HEK293 (cell line): ENCODE results near the gene SLC6A15.

Source experiments
- CTCF ChIA-PET: fragments of 350-600 bp; formaldehyde crosslinking; extraction: SDS; loops from one replicate; lab custom pipeline; 2021; ENCODE audit warnings: antibody characterized with exemption; lab: Yijun Ruan, JAX
- POLR2A ChIA-PET: fragments of 300-600 bp; formaldehyde crosslinking; extraction: SDS; loops from one replicate; lab custom pipeline; 2020; ENCODE audit warnings: antibody characterized with exemption, inconsistent platforms; lab: Yijun Ruan, JAX
- H3K27ac ChIP-seq: fragments of 200-500 bp; sonication (Bioruptor generic); 2 replicates; pipeline ENCODE4 v1.5.1; 2014; ENCODE audit warnings: low read depth, low read length, control low read depth, inconsistent platforms; ENCODE audit errors: extremely low read depth
- H3K36me3 ChIP-seq, 2 experiments: fragments of 200-500 bp in 1 of 2; sonication (Bioruptor generic) in 1 of 2; 1 replicate in 1 of 2; 2 replicates in 1 of 2; pipeline ENCODE4 v1.5.1; 2014 to 2017; ENCODE audit warnings: inconsistent platforms in 2 of 2, low read length in 2 of 2; ENCODE audit not compliant: control insufficient read depth in 2 of 2, insufficient read depth in 1 of 2
- H3K4me1 ChIP-seq: fragments of 200-500 bp; sonication (Bioruptor generic); 2 replicates; pipeline ENCODE4 v1.5.1; 2014; ENCODE audit warnings: mild to moderate bottlenecking, low read length, inconsistent platforms; ENCODE audit not compliant: control insufficient read depth, insufficient read depth
- H3K4me3 ChIP-seq: 2 replicates; pipeline ENCODE4 v1.5.1; 2011; ENCODE audit warnings: low read depth, mild to moderate bottlenecking, control low read depth, low read length, moderate library complexity
- H3K9me3 ChIP-seq: fragments of 200-500 bp; sonication (Bioruptor generic); 2 replicates; pipeline ENCODE4 v1.5.1; 2014; ENCODE audit warnings: low read depth, low read length, inconsistent platforms; ENCODE audit not compliant: control insufficient read depth, insufficient read depth
- FEZF1 ChIP-seq: fragments of 450-650 bp; formaldehyde crosslinking; IDR thresholded peaks from 2 replicates; pipeline ENCODE4 v1.5.1; 2016; ENCODE audit warnings: missing biosample characterization, missing genetic modification characterization
- HOXA7 ChIP-seq: sonication (generic); formaldehyde crosslinking; IDR thresholded peaks from 2 replicates; pipeline ENCODE4 v1.8.1; 2022; ENCODE audit warnings: missing genetic modification reagents, borderline replicate concordance
- KLF1 ChIP-seq: fragments of 450-650 bp; formaldehyde crosslinking; IDR thresholded peaks from 2 replicates; pipeline ENCODE4 v1.5.1; 2016; ENCODE audit warnings: missing biosample characterization, missing genetic modification characterization
- KLF9 ChIP-seq: fragments of 450-650 bp; formaldehyde crosslinking; IDR thresholded peaks from 2 replicates; pipeline ENCODE4 v1.5.1; 2016; ENCODE audit warnings: missing biosample characterization, missing genetic modification characterization, low read depth
- REST ChIP-seq: fragments of 450-650 bp; formaldehyde crosslinking; IDR thresholded peaks from 2 replicates; pipeline ENCODE4 v1.5.1; 2016; ENCODE audit warnings: missing biosample characterization, missing genetic modification characterization
- ZBTB20 ChIP-seq: fragments of 450-650 bp; formaldehyde crosslinking; IDR thresholded peaks from 2 replicates; pipeline ENCODE4 v1.5.1; 2016; ENCODE audit warnings: missing biosample characterization, missing genetic modification characterization
- ZBTB26 ChIP-seq: fragments of 450-650 bp; formaldehyde crosslinking; optimal IDR thresholded peaks from 2 replicates; pipeline ENCODE3; 2016; ENCODE audit warnings: missing biosample characterization, mild to moderate bottlenecking, missing genetic modification characterization
- ZBTB7A ChIP-seq: fragments of 450-650 bp; formaldehyde crosslinking; IDR thresholded peaks from 2 replicates; pipeline ENCODE4 v1.5.1; 2016; ENCODE audit warnings: low read depth, missing biosample characterization, missing genetic modification characterization
- ZBTB8A ChIP-seq: fragments of 450-650 bp; formaldehyde crosslinking; IDR thresholded peaks from 2 replicates; pipeline ENCODE4 v1.5.1; 2016; ENCODE audit warnings: missing biosample characterization, missing genetic modification characterization
- ZNF184 ChIP-seq: fragments of 450-650 bp; IDR thresholded peaks from 2 replicates; pipeline ENCODE4 v1.5.1; 2018; ENCODE audit warnings: missing biosample characterization, mild to moderate bottlenecking, missing genetic modification characterization
- ZNF274 ChIP-seq, 2 experiments: fragments of 200-500 bp in 1 of 2; fragments of 450-650 bp in 1 of 2; sonication (Bioruptor generic) in 1 of 2; formaldehyde crosslinking in 1 of 2; IDR thresholded peaks; 2 replicates each; pipeline versions ENCODE4 v1.5.1 to v1.6.1; 2014 to 2016; ENCODE audit warnings: borderline replicate concordance in 1 of 2, inconsistent platforms in 1 of 2, low read length in 1 of 2, missing biosample characterization in 1 of 2, missing genetic modification characterization in 1 of 2
- ZNF280C ChIP-seq: fragments of 450-650 bp; formaldehyde crosslinking; IDR thresholded peaks from 2 replicates; pipeline ENCODE4 v1.5.1; 2016; ENCODE audit warnings: missing biosample characterization, missing genetic modification characterization
- ZNF48 ChIP-seq: fragments of 450-650 bp; formaldehyde crosslinking; IDR thresholded peaks from 2 replicates; pipeline ENCODE4 v1.5.1; 2016; ENCODE audit warnings: missing biosample characterization, missing genetic modification characterization
- ZNF513 ChIP-seq: fragments of 450-650 bp; IDR thresholded peaks from 2 replicates; pipeline ENCODE4 v1.5.1; 2018; ENCODE audit warnings: missing biosample characterization, missing genetic modification characterization
- ZNF629 ChIP-seq: fragments of 450-650 bp; formaldehyde crosslinking; IDR thresholded peaks from 2 replicates; pipeline ENCODE4 v1.5.1; 2017; ENCODE audit warnings: missing biosample characterization, missing genetic modification characterization
- ZNF768 ChIP-seq: fragments of 450-650 bp; formaldehyde crosslinking; IDR thresholded peaks from 2 replicates; pipeline ENCODE4 v1.5.1; 2018; ENCODE audit warnings: missing biosample characterization, mild to moderate bottlenecking, missing genetic modification characterization
- TF ChIP-seq, protein P1 (sequence below): fragments of 450-650 bp; formaldehyde crosslinking; IDR thresholded peaks from 2 replicates; pipeline ENCODE4 v1.5.1; 2016; ENCODE audit warnings: missing biosample characterization, missing genetic modification characterization

SLC6A15 gene

DNA sequence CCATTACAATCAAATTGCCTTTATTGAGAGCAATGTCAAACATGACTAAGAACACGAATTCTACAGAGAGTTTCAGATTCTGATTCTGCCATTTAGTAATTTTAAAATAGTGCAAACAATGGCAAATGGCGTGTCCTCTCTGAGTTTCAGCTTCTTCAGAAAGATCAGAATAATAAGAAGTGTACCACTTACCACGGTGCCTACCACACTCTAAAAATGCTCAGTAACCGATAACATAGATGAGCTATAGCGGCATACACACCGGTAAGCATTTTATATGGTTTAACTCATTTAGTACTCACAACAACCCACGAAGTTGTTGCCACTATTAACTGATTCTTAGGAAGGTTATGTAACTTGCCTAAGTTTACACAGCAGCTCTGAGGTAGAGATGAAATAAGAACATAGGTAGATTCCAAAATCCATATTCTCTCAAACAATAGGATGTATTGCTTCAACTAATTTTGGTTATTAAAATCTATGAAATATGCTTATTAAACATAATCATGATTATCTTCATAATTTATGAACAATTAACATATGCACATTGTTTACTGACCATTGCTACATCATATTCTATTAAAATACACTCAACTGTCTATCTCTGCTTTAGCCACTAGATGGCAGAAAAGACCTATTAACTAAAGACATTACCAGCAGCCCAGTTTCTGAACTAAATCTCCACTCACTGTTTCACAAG, 38.3 kb downstream of the SLC6A15 start (continued):
- no peak for TF ChIP-seq ZNF280C (tag by site-specific recombination)

GRCh38 chr12:84862186-84862585, 50.4 kb downstream of the SLC6A15 start:
- no peak overlapping the region for H3K27ac ChIP-seq
- H3K4me3 ChIP-seq, result no peak overlapping the region
- no peaks in the 10 kb centered on the region for H3K9me3 ChIP-seq
- H3K36me3 ChIP-seq, result peaks cover 0 to 5% of the 10 kb centered on the region in 2 experiments; a peak in 2 of 3 replicates
- no peaks in the 10 kb centered on the region for H3K4me1 ChIP-seq
- CTCF ChIA-PET, result no interaction called here
- no peak for TF ChIP-seq ZBTB8A
- POLR2A ChIA-PET, result no interaction called here

DNA sequence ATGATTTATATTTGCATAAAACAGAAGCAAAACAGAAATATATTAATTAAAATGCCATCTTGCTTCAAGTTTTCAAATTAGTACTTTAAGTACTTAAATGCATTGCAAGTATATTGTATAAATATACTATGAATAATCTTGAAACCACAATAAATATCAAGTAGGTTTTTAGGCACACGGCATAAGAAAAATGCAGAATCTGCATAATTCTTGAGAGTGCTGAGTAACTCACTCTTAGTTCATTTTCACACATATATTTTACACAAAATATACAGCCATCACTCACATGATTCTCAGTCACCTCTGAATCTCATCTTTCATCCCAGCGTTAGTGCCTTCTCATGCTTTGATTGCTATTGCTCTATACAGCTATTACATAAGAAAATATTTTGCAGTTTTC, 51.9 kb downstream of the SLC6A15 start:
- no peaks in the 10 kb centered on the region for H3K9me3 ChIP-seq
- CTCF ChIA-PET, result no interaction called here

DNA sequence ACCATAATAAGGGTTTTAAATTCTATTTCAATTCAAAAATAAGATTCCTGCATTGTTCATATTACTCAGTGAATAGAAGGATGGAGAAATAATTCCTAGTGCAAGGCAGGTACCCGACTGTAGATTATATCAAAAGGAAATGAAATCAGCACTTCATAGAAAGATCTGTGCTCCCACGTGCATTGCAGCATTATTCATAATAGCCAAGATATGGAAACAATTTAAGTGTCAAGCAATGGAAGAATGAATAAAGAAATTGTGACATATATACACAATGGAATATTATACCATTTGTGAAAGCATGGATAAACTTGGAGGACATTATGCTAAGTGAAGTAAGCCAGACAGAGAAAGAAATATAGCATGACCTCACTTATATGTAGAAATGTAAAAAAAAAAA, 53.8 kb downstream of the SLC6A15 start:
- Histone ChIP-seq H3K36me3 (no peaks in the 10 kb centered on the region; a peak in 1 of 3 replicates), H3K9me3 (no peaks in the 10 kb centered on the region), H3K4me1 (no peaks in the 10 kb centered on the region), H3K27ac (no peak overlapping the region), H3K4me3 (no peak overlapping the region)
- POLR2A ChIA-PET, result no interaction called here
- CTCF ChIA-PET, result no interaction called here
- TF ChIP-seq ZNF768 (tag by site-specific recombination) (no peak), ZBTB7A (tag by site-specific recombination) (no peak), ZNF629 (tag by site-specific recombination) (no peak), ZBTB20 (tag by site-specific recombination) (no peak), KLF9 (tag by site-specific recombination) (no peak), ZNF513 (tag by site-specific recombination) (no peak), FEZF1 (tag by site-specific recombination) (no peak), ZNF184 (tag by site-specific recombination) (no peak), KLF1 (tag by site-specific recombination) (no peak), ZBTB26 (tag by site-specific recombination) (no peak)
- TF ChIP-seq, protein P1, sequence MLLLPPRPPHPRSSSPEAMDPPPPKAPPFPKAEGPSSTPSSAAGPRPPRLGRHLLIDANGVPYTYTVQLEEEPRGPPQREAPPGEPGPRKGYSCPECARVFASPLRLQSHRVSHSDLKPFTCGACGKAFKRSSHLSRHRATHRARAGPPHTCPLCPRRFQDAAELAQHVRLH (tag by site-specific recombination), result no peak

More for the DNA sequence above, 51.9 kb downstream of the SLC6A15 start:
- H3K36me3 ChIP-seq, result peaks cover 0 to 2% of the 10 kb centered on the region in 2 experiments; a peak in 2 of 3 replicates
- no peak overlapping the region for H3K27ac ChIP-seq
- POLR2A ChIA-PET, result no interaction called here
- no peak for TF ChIP-seq ZNF274 (IDR thresholded peaks at IDR 0.05; ENCODE audit: low read length)
- no peak for TF ChIP-seq ZNF274 (tag by site-specific recombination; IDR thresholded peaks at IDR 0.05; ENCODE audit: borderline replicate concordance)
- TF ChIP-seq HOXA7 (CRISPR knock-in tag), result no peak
- TF ChIP-seq ZNF48 (tag by site-specific recombination), result no peak
- no peak for TF ChIP-seq REST
- H3K4me1 ChIP-seq, result no peaks in the 10 kb centered on the region
- H3K4me3 ChIP-seq, result no peak overlapping the region
